Astrocyte (in vitro differentiated cells and primary cell): ENCODE measurements around the gene CBFB.

Experiments used
- CTCF ChIP-seq: IDR thresholded peaks from 2 replicates; pipeline ENCODE4 v1.5.1; 2011; ENCODE audit warnings: low read depth, mild to moderate bottlenecking, inconsistent platforms, low read length, moderate library complexity; ENCODE audit not compliant: insufficient read depth
- EZH2 ChIP-seq: IDR thresholded peaks from 2 replicates; pipeline ENCODE4 v1.6.1; 2012; ENCODE audit warnings: mild to moderate bottlenecking, low read length, inconsistent platforms; ENCODE audit not compliant: insufficient read depth

GRCh38 chr16:67149276-67150046 is 120.5 kb downstream of the CBFB start:
- TF ChIP-seq CTCF (no peak), EZH2 (no peak)
